Activated naive CD4-positive, alpha-beta T cell (primary cell): ENCODE results near the gene NOL7.

Source experiments
- DNase-seq, 4 experiments: peaks; one replicate each; lab custom pipeline; 2025; lab: John Stamatoyannopoulos, UW

NOL7 gene

GRCh38 chr6:13597073-13597472, 18.1 kb upstream of the NOL7 start:
- no peak for DNase-seq

- DNase-seq, result no peak
Measured at GRCh38 chr6:13600036-13600435, 15.1 kb upstream of the NOL7 start.

GRCh38 chr6:13604135-13604534, 11.0 kb upstream of the NOL7 start:
- no peak for DNase-seq

GRCh38 chr6:13604546-13605416, 10.4 kb upstream of the NOL7 start:
- DNase-seq, result no peak

GRCh38 chr6:13605634-13606033, 9.5 kb upstream of the NOL7 start:
- no peak for DNase-seq

- DNase-seq, result no peak
Measured at GRCh38 chr6:13611715-13612114, 3.4 kb upstream of the NOL7 start.

- no peak for DNase-seq
Measured at GRCh38 chr6:13613029-13613594, 2.0 kb upstream of the NOL7 start.

GRCh38 chr6:13614126-13614925, 809 bp upstream of the NOL7 start:
- peak; percentile 25 to 49 (median 28) for DNase-seq

GRCh38 chr6:13615792-13616120, 621 bp downstream of the NOL7 start:
- peak in 3 of 4 experiments; percentile 13 to 25 (median 14) for DNase-seq

GRCh38 chr6:13617066-13617465, 1.9 kb downstream of the NOL7 start:
- no peak for DNase-seq

- DNase-seq, result no peak
Measured at GRCh38 chr6:13624871-13625288, 9.7 kb downstream of the NOL7 start.

GRCh38 chr6:13629459-13630116, 14.5 kb downstream of the NOL7 start:
- DNase-seq, result no peak

GRCh38 chr6:13630499-13630898, 15.4 kb downstream of the NOL7 start:
- DNase-seq, result no peak

- DNase-seq, result no peak
Measured at GRCh38 chr6:13633343-13633742, 18.2 kb downstream of the NOL7 start.

GRCh38 chr6:13635948-13636658, 21.0 kb downstream of the NOL7 start:
- no peak for DNase-seq

GRCh38 chr6:13638014-13638413, 22.9 kb downstream of the NOL7 start:
- no peak for DNase-seq

GRCh38 chr6:13638626-13639025, 23.5 kb downstream of the NOL7 start:
- DNase-seq, result no peak

- DNase-seq, result no peak
Measured at GRCh38 chr6:13641315-13641714, 26.2 kb downstream of the NOL7 start.

- no peak for DNase-seq
Measured at GRCh38 chr6:13643125-13643524, 28.0 kb downstream of the NOL7 start.

GRCh38 chr6:13648850-13649249, 33.7 kb downstream of the NOL7 start:
- no peak for DNase-seq

- no peak for DNase-seq
Measured at GRCh38 chr6:13649393-13649792, 34.3 kb downstream of the NOL7 start.

GRCh38 chr6:13653296-13653695, 38.2 kb downstream of the NOL7 start:
- no peak for DNase-seq
